ENCODE results near the gene OR8B2.

GRCh38 chr11:124424384-124424921, 40.2 kb upstream of the OR8B2 start, which contains the start of gene OR8B4:
- TF ChIP-seq POLR2AphosphoS5 (IDR thresholded peaks at IDR 0.05) (no peak), POLR2A (IDR thresholded peaks at IDR 0.05) (no peak)
- TF ChIP-seq, protein P1, sequence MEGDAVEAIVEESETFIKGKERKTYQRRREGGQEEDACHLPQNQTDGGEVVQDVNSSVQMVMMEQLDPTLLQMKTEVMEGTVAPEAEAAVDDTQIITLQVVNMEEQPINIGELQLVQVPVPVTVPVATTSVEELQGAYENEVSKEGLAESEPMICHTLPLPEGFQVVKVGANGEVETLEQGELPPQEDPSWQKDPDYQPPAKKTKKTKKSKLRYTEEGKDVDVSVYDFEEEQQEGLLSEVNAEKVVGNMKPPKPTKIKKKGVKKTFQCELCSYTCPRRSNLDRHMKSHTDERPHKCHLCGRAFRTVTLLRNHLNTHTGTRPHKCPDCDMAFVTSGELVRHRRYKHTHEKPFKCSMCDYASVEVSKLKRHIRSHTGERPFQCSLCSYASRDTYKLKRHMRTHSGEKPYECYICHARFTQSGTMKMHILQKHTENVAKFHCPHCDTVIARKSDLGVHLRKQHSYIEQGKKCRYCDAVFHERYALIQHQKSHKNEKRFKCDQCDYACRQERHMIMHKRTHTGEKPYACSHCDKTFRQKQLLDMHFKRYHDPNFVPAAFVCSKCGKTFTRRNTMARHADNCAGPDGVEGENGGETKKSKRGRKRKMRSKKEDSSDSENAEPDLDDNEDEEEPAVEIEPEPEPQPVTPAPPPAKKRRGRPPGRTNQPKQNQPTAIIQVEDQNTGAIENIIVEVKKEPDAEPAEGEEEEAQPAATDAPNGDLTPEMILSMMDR (IDR thresholded peaks at IDR 0.05) = no peak
